HEK293 (cell line): Measurements from ENCODE around the gene TEAD1.

Experiments used
- CTCF ChIA-PET: fragments of 350-600 bp; formaldehyde crosslinking; extraction: SDS; loops from one replicate; lab custom pipeline; 2021; ENCODE audit warnings: antibody characterized with exemption; lab: Yijun Ruan, JAX
- POLR2A ChIA-PET: fragments of 300-600 bp; formaldehyde crosslinking; extraction: SDS; loops from one replicate; lab custom pipeline; 2020; ENCODE audit warnings: antibody characterized with exemption, inconsistent platforms; lab: Yijun Ruan, JAX
- H3K27ac ChIP-seq: fragments of 200-500 bp; sonication (Bioruptor generic); 2 replicates; pipeline ENCODE4 v1.5.1; 2014; ENCODE audit warnings: low read depth, low read length, control low read depth, inconsistent platforms; ENCODE audit errors: extremely low read depth
- H3K36me3 ChIP-seq, 2 experiments: fragments of 200-500 bp in 1 of 2; sonication (Bioruptor generic) in 1 of 2; 1 replicate in 1 of 2; 2 replicates in 1 of 2; pipeline ENCODE4 v1.5.1; 2014 to 2017; ENCODE audit warnings: inconsistent platforms in 2 of 2, low read length in 2 of 2; ENCODE audit not compliant: control insufficient read depth in 2 of 2, insufficient read depth in 1 of 2
- H3K4me1 ChIP-seq: fragments of 200-500 bp; sonication (Bioruptor generic); 2 replicates; pipeline ENCODE4 v1.5.1; 2014; ENCODE audit warnings: mild to moderate bottlenecking, low read length, inconsistent platforms; ENCODE audit not compliant: control insufficient read depth, insufficient read depth
- H3K4me3 ChIP-seq: 2 replicates; pipeline ENCODE4 v1.5.1; 2011; ENCODE audit warnings: low read depth, mild to moderate bottlenecking, control low read depth, low read length, moderate library complexity
- H3K9me3 ChIP-seq: fragments of 200-500 bp; sonication (Bioruptor generic); 2 replicates; pipeline ENCODE4 v1.5.1; 2014; ENCODE audit warnings: low read depth, low read length, inconsistent platforms; ENCODE audit not compliant: control insufficient read depth, insufficient read depth
- PBX3 ChIP-seq: sonication (generic); formaldehyde crosslinking; IDR thresholded peaks from 2 replicates; pipeline ENCODE4 v1.8.1; 2022; ENCODE audit warnings: mild to moderate bottlenecking, moderate library complexity, missing genetic modification reagents
- SETDB1 ChIP-seq: IDR thresholded peaks from one replicate; pipeline ENCODE4 v1.6.1; 2017; ENCODE audit warnings: mild to moderate bottlenecking, low read length, moderate library complexity, mixed read lengths; ENCODE audit not compliant: insufficient read length
- ZBTB11 ChIP-seq: fragments of 450-650 bp; formaldehyde crosslinking; conservative IDR thresholded peaks from 2 replicates; pipeline ENCODE4 v1.5.1; 2016; ENCODE audit warnings: low read depth, missing biosample characterization, missing genetic modification characterization
- ZBTB44 ChIP-seq: fragments of 450-650 bp; IDR thresholded peaks from 2 replicates; pipeline ENCODE4 v1.5.1; 2018; ENCODE audit warnings: missing biosample characterization, mild to moderate bottlenecking, missing genetic modification characterization
- ZFP3 ChIP-seq: fragments of 450-650 bp; formaldehyde crosslinking; IDR thresholded peaks from 2 replicates; pipeline ENCODE4 v1.5.1; 2016; ENCODE audit warnings: low read depth, missing biosample characterization, missing genetic modification characterization
- ZFP37 ChIP-seq: fragments of 450-650 bp; formaldehyde crosslinking; IDR thresholded peaks from 2 replicates; pipeline ENCODE4 v1.5.1; 2016; ENCODE audit warnings: missing biosample characterization, missing genetic modification characterization
- ZNF148 ChIP-seq: fragments of 450-650 bp; formaldehyde crosslinking; IDR thresholded peaks from 2 replicates; pipeline ENCODE4 v1.5.0; 2017; ENCODE audit warnings: missing biosample characterization, missing genetic modification characterization, borderline replicate concordance
- ZNF239 ChIP-seq: fragments of 450-650 bp; formaldehyde crosslinking; IDR thresholded peaks from 2 replicates; pipeline ENCODE4 v1.5.1; 2016; ENCODE audit warnings: missing biosample characterization, missing genetic modification characterization
- ZNF394 ChIP-seq: fragments of 450-650 bp; formaldehyde crosslinking; IDR thresholded peaks from 2 replicates; pipeline ENCODE4 v1.5.1; 2016; ENCODE audit warnings: missing biosample characterization, missing genetic modification characterization, mild to moderate bottlenecking, moderate library complexity, borderline replicate concordance
- ZNF433 ChIP-seq: fragments of 450-650 bp; formaldehyde crosslinking; IDR thresholded peaks from 2 replicates; pipeline ENCODE4 v1.5.1; 2016; ENCODE audit warnings: missing biosample characterization, missing genetic modification characterization, low read depth
- ZNF530 ChIP-seq: fragments of 450-650 bp; formaldehyde crosslinking; IDR thresholded peaks from 2 replicates; pipeline ENCODE4 v1.5.1; 2016; ENCODE audit warnings: low read depth, missing biosample characterization, missing genetic modification characterization
- ZNF549 ChIP-seq: fragments of 450-650 bp; IDR thresholded peaks from 2 replicates; pipeline ENCODE4 v1.5.1; 2018; ENCODE audit warnings: missing biosample characterization, missing genetic modification characterization, mild to moderate bottlenecking, inconsistent platforms, moderate library complexity
- ZNF596 ChIP-seq: fragments of 450-650 bp; IDR thresholded peaks from 2 replicates; pipeline ENCODE4 v1.5.0; 2018; ENCODE audit warnings: missing biosample characterization, mild to moderate bottlenecking, missing genetic modification characterization, moderate library complexity
- ZNF639 ChIP-seq: fragments of 450-650 bp; formaldehyde crosslinking; IDR thresholded peaks from 2 replicates; pipeline ENCODE4 v1.5.1; 2016; ENCODE audit warnings: missing biosample characterization, missing genetic modification characterization
- ZNF654 ChIP-seq: fragments of 450-650 bp; formaldehyde crosslinking; IDR thresholded peaks from 2 replicates; pipeline ENCODE4 v1.5.1; 2016; ENCODE audit warnings: low read depth, missing biosample characterization, missing genetic modification characterization

The TEAD1 gene

GRCh38 chr11:12989428-12990161, 315.4 kb downstream of the TEAD1 start (continued):
- no peak for TF ChIP-seq ZBTB11 (tag by site-specific recombination)
- TF ChIP-seq SETDB1, result peak; percentile 48

- ChIA-PET CTCF (no interaction called here), POLR2A (no interaction called here)
- no peak overlapping the region for H3K4me3 ChIP-seq
Measured at GRCh38 chr11:12990162-12990480, 315.9 kb downstream of the TEAD1 start.

GRCh38 chr11:12991426-12991825, 317.2 kb downstream of the TEAD1 start:
- ChIA-PET CTCF (no interaction called here), POLR2A (no interaction called here)

More at GRCh38 chr11:12990162-12990480, 315.9 kb downstream of the TEAD1 start:
- H3K4me1 ChIP-seq, result no peaks in the 10 kb centered on the region
- H3K36me3 ChIP-seq, result no peaks in the 10 kb centered on the region
- TF ChIP-seq ZNF596 (tag by site-specific recombination), result no peak
- TF ChIP-seq ZNF148, result no peak
- no peaks in the 10 kb centered on the region for H3K9me3 ChIP-seq
- no peak overlapping the region for H3K27ac ChIP-seq

More at GRCh38 chr11:12991426-12991825, 317.2 kb downstream of the TEAD1 start:
- no peak overlapping the region for H3K4me3 ChIP-seq
- TF ChIP-seq ZBTB44 (no peak), ZNF549 (no peak), ZFP37 (tag by site-specific recombination) (no peak), ZNF530 (tag by site-specific recombination) (no peak), ZNF433 (no peak), ZNF639 (tag by site-specific recombination) (no peak), ZFP3 (tag by site-specific recombination) (no peak), ZNF394 (tag by site-specific recombination) (no peak), ZNF654 (tag by site-specific recombination) (no peak), PBX3 (CRISPR knock-in tag) (no peak), ZNF239 (tag by site-specific recombination) (no peak)
- TF ChIP-seq, all 188 proteins: peak for 0
- Histone ChIP-seq H3K27ac (no peak overlapping the region), H3K9me3 (no peaks in the 10 kb centered on the region), H3K4me1 (no peaks in the 10 kb centered on the region), H3K36me3 (no peaks in the 10 kb centered on the region)
